Activated T-cell treated with anti-CD3 and anti-CD28 coated beads for 24 hours (primary cell): Measurements from ENCODE around the gene CNTN2.

Source experiments
- DNase-seq: peaks from one replicate; pipeline ENCODE4 v3.0.0-alpha.2; 2020; ENCODE audit warnings: low read depth

The CNTN2 gene

DNA sequence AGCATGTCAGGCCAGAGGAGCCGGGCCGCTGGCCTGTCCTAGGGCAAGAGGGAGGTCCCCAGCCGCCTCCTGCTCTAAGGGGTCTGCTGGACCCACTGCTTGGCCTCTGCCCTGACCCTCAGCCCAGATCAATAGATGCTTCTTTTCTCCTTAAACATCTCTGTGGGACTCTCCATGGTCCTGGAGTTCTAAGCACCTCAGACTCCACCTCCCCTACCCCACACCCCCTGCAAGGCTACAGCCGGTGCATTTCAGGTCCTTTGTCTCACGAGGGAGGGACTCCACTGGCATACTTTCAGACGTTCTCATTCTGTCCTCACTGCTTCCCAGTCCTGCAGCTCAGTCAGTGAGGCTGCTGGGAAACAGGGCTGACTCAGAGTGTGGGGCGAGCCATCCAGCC is 11.0 kb downstream of the CNTN2 start:
- DNase-seq: no peak

DNA sequence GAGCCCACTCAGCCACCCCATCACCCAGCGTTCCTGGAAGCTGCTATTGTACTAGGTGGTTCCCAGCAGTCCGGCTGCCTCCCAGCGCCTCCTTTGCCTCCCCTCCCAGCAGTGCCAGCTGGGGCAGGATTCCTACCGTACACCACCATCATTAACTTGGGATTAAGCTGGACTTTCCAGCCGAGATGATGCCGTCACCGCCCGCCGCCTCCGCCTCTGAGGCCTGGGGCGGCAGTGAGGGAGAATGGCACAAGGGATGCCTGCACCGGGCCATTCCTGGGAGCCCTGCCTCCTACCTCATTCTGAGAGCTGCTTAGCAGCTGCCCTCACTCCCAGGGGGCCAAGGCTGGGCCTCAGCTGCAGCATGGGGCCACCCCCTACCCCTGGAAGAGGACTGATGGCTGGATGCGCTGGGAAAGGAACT is 13.2 kb downstream of the CNTN2 start:
- no peak for DNase-seq

DNA sequence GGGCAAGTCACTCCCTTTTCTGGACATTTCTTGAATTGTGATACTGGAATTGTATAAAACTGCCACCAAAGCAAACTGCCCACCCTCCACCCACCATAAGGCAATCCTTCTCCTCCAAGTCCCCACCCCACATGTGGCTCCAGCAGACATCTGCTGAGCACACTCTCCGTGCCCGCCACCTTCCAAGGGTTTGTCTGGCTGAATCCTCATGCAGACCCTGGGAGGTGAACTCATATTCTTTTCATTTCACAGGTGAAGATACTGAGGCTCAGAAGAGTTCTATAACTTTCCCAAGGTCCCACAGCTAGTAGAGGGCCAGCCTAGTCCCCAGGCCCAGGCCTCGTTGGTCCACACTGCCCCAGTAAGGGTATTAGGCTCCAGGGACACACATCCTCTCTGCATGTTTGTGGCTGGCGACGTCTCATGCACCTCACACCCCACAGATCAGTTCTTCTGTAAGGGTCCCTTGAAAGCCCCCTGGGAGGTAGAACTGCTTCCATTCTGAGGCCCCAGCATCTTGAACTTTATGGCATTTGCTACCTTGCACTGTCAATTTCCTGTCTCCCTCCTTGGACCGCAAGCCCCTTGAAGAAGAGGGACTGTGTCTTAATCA is 14.1 kb downstream of the CNTN2 start:
- DNase-seq: no peak

DNA sequence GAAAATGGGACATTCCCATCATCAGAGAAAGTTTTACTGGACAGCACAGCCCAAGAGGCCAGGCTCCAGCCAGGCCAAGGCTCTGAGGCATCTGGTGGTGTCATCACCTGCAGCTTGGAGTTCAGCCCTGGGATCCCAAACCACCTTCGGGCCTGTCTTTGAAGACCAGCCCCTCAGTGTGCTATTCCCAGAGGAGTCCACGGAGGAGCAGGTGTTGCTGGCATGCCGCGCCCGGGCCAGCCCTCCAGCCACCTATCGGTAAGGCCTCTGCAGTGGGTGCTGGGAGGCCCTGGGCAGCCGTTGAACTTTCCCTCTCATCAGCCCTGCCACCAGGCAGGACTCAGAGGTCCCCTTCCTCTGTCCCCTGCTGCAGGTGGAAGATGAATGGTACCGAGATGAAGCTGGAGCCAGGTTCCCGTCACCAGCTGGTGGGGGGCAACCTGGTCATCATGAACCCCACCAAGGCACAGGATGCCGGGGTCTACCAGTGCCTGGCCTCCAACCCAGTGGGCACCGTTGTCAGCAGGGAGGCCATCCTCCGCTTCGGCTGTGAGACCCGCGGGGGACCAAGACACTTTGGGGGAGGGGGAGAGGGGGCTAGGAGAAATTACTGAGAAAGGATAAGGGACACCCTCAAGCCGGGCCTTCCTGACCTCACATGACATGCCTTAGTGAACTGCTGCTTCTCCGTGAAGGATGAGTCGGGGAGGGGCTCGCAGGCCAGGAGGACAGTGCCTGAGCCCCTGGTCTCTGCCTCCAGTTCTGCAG is 15.0 kb downstream of the CNTN2 start:
- no peak for DNase-seq

DNA sequence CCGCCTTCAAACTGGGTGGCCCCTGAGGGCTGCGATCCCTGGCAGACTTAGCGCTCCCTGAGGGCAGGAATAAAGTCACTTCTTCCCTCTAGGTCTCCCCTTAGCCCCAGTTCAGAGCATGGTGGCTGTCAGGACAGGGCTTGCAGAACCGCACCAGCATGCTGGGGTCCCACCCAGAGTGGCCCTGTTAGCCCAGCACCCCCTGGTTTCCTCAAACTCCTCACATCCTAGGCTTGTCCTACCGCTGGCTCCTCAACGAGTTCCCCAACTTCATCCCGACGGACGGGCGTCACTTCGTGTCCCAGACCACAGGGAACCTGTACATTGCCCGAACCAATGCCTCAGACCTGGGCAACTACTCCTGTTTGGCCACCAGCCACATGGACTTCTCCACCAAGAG is 15.8 kb downstream of the CNTN2 start:
- DNase-seq: no peak

DNA sequence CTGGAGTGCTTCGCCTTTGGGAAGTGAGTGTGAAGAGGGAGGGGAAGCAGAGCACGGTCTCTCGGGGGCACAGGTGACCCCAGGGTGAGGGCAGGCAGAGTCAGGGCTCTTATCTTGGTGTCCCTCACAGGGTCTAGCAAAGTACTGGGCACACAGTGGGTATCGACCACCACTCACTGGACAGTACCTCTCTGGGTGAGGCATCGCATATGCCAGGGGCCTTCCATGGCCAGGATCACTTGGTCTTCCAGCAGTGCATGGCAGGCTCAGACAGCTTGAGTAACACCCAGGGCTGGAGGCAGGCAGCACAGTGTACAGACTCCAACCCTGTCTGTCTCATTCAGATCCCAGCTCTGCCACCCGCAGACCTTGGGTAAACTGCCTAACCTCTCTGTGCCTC is 16.6 kb downstream of the CNTN2 start:
- no peak for DNase-seq

DNA sequence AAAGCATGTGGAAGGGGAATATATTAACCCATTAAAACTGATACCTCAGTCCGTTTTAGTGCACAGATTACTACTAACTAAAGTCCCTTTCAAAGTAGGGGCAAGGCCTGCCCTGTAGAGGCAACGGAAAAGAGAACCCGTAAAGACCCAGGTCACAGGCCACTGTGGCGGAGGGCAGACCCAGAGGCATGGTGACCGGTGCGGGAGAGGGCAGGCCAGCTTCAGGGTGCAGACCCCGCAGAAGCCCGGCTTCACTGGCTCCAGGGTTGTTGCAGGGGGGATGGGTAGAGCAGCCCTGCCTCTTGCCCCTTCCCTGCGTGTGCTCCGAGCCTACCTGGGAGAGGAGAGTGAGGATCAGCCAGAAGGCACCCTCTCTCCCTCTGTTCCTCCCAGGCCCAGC is 17.7 kb downstream of the CNTN2 start:
- DNase-seq: no peak

DNA sequence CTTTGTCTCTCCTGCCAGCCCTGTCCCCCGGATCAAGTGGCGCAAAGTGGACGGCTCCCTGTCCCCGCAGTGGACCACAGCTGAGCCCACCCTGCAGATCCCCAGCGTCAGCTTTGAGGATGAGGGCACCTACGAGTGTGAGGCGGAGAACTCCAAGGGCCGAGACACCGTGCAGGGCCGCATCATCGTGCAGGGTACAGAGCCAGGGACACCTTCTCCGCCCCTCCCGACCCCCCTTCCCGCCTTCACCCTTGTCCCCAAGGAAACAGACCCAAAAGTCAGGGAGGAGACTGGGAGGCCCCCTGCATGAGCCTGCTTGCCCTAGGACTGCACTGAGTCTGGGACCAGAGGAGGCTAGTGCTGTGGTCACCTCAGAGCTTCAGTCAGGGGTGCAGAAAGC is 18.2 kb downstream of the CNTN2 start:
- DNase-seq: no peak

DNA sequence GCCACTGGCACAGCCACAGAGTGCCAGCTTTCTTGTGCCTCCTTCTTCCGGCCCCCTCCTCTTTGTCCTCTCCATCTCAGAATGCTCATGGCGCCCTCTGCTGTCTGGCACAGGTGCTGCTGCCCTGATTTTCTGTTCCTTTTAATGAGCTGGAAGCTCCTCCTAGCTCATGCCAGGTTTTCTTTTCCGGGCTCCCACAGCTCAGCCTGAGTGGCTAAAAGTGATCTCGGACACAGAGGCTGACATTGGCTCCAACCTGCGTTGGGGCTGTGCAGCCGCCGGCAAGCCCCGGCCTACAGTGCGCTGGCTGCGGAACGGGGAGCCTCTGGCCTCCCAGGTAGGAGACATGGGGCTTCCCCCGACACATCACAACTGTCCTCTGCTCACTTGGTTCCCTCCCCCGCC is 18.7 kb downstream of the CNTN2 start:
- peak; percentile 59 for DNase-seq

DNA sequence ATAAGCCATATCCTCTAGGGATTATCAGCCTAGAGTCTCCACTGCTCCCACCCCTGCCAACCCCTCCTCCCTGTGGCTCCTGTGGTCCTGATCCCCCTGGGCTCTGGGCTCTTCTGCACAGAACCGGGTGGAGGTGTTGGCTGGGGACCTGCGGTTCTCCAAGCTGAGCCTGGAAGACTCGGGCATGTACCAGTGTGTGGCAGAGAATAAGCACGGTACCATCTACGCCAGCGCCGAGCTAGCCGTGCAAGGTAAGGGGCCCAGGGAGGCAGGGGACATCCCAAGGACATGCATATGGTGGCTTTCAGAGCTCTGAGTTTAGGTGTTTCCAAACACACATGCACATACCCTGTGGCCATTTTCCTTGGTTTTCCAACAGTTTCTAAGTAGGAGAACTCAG is 19.3 kb downstream of the CNTN2 start:
- no peak for DNase-seq

DNA sequence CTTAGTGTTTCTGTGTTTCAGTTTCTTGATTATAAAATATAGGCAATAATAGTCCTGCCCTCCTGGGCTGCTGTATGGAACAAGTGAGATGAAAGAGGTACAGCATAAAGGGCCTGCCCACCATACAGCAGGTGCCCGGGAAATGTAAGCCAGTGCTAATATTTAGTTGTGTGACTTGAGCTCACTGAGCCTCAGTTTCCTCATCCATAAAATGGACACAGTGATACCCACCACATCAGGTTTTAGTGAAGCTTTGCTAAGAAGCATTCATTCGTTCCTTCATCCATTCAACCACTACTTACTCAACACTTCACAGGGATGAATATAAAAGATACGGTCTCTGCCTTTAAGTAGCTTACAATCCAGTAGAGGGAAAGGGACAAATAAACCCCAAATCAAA is 19.9 kb downstream of the CNTN2 start:
- DNase-seq: no peak

DNA sequence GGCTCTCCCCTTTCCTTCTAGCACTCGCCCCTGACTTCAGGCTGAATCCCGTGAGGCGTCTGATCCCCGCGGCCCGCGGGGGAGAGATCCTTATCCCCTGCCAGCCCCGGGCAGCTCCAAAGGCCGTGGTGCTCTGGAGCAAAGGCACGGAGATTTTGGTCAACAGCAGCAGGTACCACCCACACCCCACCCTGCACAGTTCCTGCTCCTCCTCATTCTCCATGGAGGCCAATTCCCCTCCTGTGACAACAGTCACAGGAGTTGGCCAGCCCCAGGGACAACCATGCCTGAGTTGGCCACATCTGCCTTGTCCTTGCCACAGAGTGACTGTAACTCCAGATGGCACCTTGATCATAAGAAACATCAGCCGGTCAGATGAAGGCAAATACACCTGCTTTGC is 21.3 kb downstream of the CNTN2 start:
- DNase-seq: no peak

DNA sequence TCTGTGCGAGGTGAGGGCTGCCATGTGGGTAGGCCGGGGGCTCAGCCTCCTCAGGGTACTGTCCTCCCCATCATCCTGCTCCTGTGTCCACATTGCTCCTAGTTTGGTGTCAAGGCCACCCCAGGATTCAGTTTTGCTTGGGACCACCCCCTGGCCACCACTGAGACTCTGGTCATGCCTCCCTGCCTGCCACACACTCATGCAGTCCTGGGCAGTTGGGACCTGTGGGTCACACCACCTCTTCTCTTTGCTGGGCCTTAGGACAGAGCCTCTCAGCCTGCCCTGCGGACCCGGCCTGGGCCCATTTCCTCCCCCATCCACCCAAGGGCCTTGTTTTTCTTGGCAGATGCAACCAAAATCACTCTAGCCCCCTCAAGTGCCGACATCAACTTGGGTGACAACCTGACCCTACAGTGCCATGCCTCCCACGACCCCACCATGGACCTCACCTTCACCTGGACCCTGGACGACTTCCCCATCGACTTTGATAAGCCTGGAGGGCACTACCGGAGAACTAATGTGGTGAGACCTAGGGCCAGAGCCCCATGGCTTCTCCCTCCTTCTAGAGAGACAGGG is 21.8 kb downstream of the CNTN2 start:
- no peak for DNase-seq

DNA sequence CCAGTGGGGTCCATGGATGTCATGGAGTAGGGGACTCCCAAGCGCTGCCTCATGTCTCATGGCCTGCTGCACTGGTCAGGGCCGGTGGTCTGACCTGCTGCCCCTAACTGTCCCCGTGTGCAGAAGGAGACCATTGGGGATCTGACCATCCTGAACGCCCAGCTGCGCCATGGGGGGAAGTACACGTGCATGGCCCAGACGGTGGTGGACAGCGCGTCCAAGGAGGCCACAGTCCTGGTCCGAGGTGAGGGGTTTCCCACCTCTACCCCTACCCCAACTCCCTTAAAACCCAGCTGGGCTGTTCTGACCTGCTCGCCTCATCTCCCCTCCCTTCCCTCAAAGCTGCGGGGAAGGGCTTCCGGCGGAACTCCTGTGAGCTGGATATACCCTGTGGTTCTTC is 22.7 kb downstream of the CNTN2 start:
- no peak for DNase-seq

DNA sequence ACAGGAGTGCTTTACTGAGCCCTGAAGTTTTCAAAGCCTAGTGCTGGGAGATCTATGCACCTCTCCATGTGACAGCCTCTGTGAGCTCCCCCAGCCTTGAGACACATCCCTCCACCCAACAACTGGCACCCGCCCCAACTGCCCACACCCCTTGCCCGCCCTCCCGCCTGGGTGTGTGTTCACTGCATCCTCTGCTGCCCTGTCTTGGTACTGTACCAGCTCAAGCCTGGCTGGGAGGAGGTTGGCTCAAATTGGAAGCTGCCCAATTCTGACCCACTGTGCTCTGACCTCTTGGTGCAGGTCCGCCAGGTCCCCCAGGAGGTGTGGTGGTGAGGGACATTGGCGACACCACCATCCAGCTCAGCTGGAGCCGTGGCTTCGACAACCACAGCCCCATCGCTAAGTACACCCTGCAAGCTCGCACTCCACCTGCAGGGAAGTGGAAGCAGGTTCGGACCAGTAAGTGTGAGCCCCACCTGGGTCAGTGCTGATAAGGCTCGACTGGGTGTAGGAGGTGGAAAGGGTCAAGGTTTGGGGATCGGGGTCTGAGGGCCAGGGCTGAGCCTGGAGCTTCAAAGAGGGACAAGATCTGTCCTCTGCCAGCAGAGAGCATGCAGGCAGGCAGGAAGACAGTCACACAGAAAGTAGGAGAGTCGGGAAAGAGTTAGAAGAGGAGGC is 23.3 kb downstream of the CNTN2 start:
- no peak for DNase-seq

DNA sequence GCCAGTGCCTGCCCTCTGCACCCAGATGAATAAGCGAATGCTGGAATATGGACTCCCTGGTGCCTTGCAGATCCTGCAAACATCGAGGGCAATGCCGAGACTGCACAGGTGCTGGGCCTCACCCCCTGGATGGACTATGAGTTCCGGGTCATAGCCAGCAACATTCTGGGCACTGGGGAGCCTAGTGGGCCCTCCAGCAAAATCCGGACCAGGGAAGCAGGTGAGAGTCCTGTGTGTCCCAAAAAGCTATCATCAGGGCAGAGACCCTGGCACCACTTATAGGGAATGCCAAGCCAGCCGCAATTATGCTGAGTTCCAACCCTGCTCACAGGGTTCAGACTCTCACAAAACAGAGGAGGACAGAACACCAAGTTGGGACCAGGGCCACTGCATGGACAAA is 24.0 kb downstream of the CNTN2 start:
- DNase-seq: no peak

DNA sequence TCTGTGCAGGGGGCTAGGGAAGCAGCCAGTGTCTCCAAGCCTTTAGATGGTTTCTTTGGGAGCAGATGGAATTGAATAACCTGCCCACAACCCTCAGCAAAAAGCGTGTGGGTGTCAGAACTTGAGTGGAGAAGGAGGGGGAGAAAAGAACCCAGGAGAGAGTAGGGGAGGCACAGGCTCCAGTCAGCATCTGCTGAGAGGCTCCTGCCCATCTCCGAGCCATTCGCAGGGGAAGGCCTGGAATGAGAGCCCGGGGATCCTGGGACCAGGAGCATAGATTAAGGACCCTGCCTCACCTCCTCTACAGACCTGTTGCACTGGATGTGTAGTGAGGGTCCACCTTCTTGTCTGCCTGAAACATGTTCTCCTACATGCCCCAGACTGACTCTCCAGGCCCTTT is 25.0 kb downstream of the CNTN2 start:
- no peak for DNase-seq

DNA sequence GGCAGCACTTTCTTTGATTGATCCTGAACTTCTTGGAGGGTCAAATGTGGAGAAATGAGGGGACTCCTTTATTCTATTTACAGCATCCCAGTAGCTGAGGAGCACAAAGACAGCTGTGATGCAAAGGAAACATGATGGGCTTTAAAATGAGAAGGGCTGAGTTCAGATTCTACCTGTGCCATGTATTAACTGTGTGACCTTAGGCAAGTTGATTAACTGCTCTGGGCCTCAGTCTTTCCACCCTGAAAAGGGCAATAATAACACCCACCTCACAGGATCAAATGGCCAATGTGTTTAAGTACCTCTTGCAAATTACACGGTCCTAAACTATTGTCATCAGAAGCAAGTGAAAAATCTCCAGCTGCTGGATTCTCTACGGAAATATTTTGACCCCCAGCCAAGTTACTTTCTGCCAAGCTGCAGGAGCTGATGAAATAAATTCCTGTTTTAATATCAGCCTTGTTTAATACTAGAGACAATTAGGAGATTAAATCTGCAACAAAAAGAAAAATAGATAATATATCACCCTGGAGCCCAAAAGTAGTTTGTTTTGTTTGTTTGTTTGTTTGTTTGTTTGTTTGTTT is 25.5 kb downstream of the CNTN2 start:
- no peak for DNase-seq

DNA sequence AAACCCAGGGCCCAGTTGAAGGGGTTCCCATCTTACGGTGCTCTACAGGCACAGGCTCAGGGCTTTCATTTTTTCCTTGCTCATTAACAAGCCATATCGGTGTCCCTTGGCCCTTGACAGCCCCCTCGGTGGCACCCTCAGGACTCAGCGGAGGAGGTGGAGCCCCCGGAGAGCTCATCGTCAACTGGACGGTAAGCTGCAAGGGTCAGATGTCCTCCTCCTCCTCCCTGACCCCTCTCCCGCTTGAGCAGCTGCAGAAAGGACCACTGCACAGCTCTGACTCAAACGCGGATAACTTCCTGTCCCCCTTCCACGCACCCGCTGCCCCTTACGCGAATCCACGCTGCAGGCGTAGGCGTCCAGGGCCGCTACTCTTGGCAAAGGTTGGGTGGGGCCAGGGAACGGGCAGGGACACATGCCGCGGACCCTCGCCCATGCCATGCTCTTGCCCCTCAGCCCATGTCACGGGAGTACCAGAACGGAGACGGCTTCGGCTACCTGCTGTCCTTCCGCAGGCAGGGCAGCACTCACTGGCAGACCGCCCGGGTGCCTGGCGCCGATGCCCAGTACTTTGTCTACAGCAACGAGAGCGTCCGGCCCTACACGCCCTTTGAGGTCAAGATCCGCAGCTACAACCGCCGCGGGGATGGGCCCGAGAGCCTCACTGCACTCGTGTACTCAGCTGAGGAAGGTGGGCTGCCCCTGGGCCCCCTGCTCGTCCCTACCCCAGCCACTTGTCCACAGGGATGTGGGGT is 26.5 kb downstream of the CNTN2 start:
- no peak for DNase-seq

DNA sequence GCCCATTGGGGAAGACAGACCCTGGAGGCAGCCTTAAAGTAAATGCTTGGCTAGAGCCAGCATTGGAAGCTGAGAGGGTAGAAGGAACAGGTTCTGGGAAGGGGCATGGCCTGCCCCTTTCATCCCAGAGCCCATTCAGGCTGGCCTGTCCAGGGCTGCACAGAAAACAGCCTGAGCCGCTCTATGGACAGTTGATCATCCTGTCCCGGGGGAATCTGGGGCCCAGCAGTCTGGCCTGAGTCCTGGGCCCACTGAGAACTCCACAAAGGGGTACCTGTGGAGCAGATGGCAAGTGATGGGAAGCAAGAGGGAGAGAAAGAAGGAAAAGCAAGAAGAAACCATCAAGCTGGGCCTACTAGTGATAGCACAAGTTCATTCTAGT is 28.0 kb downstream of the CNTN2 start:
- no peak for DNase-seq

DNA sequence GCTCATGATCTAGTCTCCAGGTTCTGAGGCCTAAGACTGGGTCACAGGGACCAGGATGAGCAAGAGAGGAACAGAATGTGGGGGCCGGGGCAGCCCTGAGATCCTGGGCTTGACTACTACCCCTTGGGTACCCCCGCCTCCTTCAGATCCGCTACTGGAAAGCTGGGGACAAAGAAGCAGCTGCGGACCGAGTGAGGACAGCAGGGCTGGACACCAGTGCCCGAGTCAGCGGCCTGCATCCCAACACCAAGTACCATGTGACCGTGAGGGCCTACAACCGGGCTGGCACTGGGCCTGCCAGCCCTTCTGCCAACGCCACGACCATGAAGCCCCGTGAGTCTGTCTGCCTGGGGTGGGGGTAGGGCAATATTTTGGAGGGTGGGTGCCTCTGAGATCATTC is 28.8 kb downstream of the CNTN2 start:
- no peak for DNase-seq

DNA sequence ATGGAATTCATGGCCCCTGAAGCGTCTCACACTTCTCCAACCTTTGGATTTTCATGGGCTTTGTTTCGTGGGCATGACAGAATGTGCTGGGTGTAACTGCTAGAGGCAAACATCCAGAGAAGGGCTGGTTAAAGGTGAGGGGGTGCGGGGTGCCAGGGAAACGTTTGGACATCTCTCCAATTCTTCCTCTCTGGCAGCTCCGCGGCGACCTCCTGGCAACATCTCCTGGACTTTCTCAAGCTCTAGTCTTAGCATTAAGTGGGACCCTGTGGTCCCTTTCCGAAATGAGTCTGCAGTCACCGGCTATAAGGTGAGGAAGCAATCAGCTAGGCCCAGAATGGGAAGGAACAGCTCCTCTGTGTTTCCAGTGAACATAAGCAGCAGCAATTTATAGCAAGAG is 29.3 kb downstream of the CNTN2 start:
- DNase-seq: no peak
